GM12878 (cell line): ENCODE measurements around the gene PABPN1. TPM values are rescaled to one million over a fixed set of nuclear protein-coding genes. Genes with fewer than 3 reads are reported as not detected.

Experiments used
- ATAC-seq: fragments of 200-7000 bp; cut with Tn5 transposase; 3 replicates; pipeline ENCODE4 v1.9.1; 2020; ENCODE audit warnings: mild to moderate bottlenecking, moderate library complexity
- BruUV-seq: library from RNA; stranded (reverse); fragments of 400-500 nt; replicated peaks from 2 replicates; lab custom pipeline; 2021; lab: Mats Ljungman, UMichigan
- CTCF ChIA-PET: fragments of 300-600 bp; sonication (Branson Sonifier 250); formaldehyde crosslinking; extraction: SDS; loops from one replicate; lab custom pipeline; 2021; ENCODE audit warnings: inconsistent platforms; lab: Yijun Ruan, JAX
- POLR2A ChIA-PET: fragments of 350-600 bp; formaldehyde crosslinking; extraction: SDS; loops from one replicate; lab custom pipeline; 2021; ENCODE audit warnings: inconsistent platforms; lab: Charles Lee
- RAD21 ChIA-PET: fragments of 300-600 bp; sonication (Branson Sonifier 250); formaldehyde crosslinking; loops from one replicate; lab custom pipeline; 2023; ENCODE audit warnings: antibody characterized with exemption; ENCODE audit not compliant: unreplicated experiment; lab: Charles Lee
- SMC1A ChIA-PET: fragments of 300-600 bp; sonication (Branson Sonifier 250); formaldehyde crosslinking; loops from one replicate; lab custom pipeline; 2023; ENCODE audit not compliant: unreplicated experiment, uncharacterized antibody; lab: Charles Lee
- DNase-seq: peaks from one replicate; pipeline ENCODE4 v3.0.0-alpha.2; 2011; ENCODE audit warnings: low read depth, low spot score
- FAIRE-seq: peaks from 3 replicates; lab custom pipeline; 2011; peaks lifted over from hg19 to GRCh38; lab: Jason Lieb, UNC
- H2AFZ ChIP-seq: 2 replicates; pipeline ENCODE4 v1.6.0; 2011; ENCODE audit warnings: low read depth, low read length, control low read depth; ENCODE audit not compliant: control insufficient read depth
- H3K27ac ChIP-seq: 2 replicates; pipeline ENCODE4 v1.5.1; 2011; ENCODE audit warnings: control low read depth; ENCODE audit not compliant: control insufficient read depth, insufficient read depth
- H3K27me3 ChIP-seq, 2 experiments: replicated peaks in 1 of 2; 2 replicates each; pipeline versions ENCODE4 v1.6.0 to v1.6.1; 2011; ENCODE audit warnings: low read length in 1 of 2; ENCODE audit not compliant: control insufficient read depth in 2 of 2, insufficient read depth in 2 of 2
- H3K36me3 ChIP-seq, 2 experiments: 2 replicates each; pipeline ENCODE4 v1.5.1; 2011; ENCODE audit warnings: low read length in 1 of 2; ENCODE audit not compliant: control insufficient read depth in 2 of 2, insufficient read depth in 2 of 2
- H3K4me1 ChIP-seq: 2 replicates; pipeline ENCODE4 v1.6.1; 2011; ENCODE audit warnings: mild to moderate bottlenecking, low read length, moderate library complexity, mixed read lengths; ENCODE audit not compliant: control insufficient read depth, insufficient read depth
- H3K4me2 ChIP-seq: 2 replicates; pipeline ENCODE4 v1.6.0; 2011; ENCODE audit warnings: control low read depth; ENCODE audit not compliant: control insufficient read depth, insufficient read depth
- H3K4me3 ChIP-seq: fragments of 200-600 bp; sonication (generic); 2 replicates; pipeline ENCODE4 v1.5.1; 2016
- H3K79me2 ChIP-seq: 2 replicates; pipeline ENCODE4 v1.6.0; 2011; ENCODE audit warnings: low read length; ENCODE audit not compliant: control insufficient read depth, insufficient read depth
- H3K9ac ChIP-seq: 2 replicates; pipeline ENCODE4 v1.8.0; 2011; ENCODE audit warnings: low read length, control low read depth, mixed read lengths; ENCODE audit not compliant: control insufficient read depth, insufficient read depth
- H3K9me3 ChIP-seq: replicated peaks from 3 replicates; pipeline ENCODE4 v1.5.1; 2011; ENCODE audit warnings: mild to moderate bottlenecking, low read length; ENCODE audit not compliant: control insufficient read depth, insufficient read depth
- H4K20me1 ChIP-seq: 2 replicates; pipeline ENCODE4 v1.6.0; 2011; ENCODE audit not compliant: control insufficient read depth, insufficient read depth
- ATF7 ChIP-seq: fragments of 450-650 bp; IDR thresholded peaks from 2 replicates; pipeline ENCODE4 v1.6.1; 2016; ENCODE audit warnings: low read depth, mild to moderate bottlenecking
- BCLAF1 ChIP-seq: fragments of 450-650 bp; IDR thresholded peaks from 2 replicates; pipeline ENCODE4 v1.6.1; 2017; ENCODE audit warnings: antibody characterized with exemption, mild to moderate bottlenecking, moderate library complexity
- BMI1 ChIP-seq: fragments of 450-650 bp; IDR thresholded peaks from 2 replicates; pipeline ENCODE4 v1.6.1; 2016; ENCODE audit warnings: mild to moderate bottlenecking, moderate library complexity, borderline replicate concordance
- ELK1 ChIP-seq: IDR thresholded peaks from 2 replicates; pipeline ENCODE4 v1.6.1; 2012; ENCODE audit warnings: low read depth, low read length, improper control_type of control experiment
- ESRRA ChIP-seq: IDR thresholded peaks from 2 replicates; pipeline ENCODE4 v1.6.1; 2012; ENCODE audit warnings: mild to moderate bottlenecking, low read length, improper control_type of control experiment
- KAT2A ChIP-seq: conservative IDR thresholded peaks from 2 replicates; pipeline ENCODE4 v1.6.1; 2011; ENCODE audit warnings: low read depth, low read length; ENCODE audit not compliant: control insufficient read depth
- MAX ChIP-seq: IDR thresholded peaks from 2 replicates; pipeline ENCODE4 v1.6.1; 2012; ENCODE audit warnings: low read depth, low read length, improper control_type of control experiment
- MEF2B ChIP-seq: fragments of 450-650 bp; IDR thresholded peaks from 2 replicates; pipeline ENCODE4 v1.6.1; 2018; ENCODE audit warnings: mild to moderate bottlenecking, moderate library complexity; ENCODE audit not compliant: partially characterized antibody, poor library complexity, severe bottlenecking
- MYC ChIP-seq: IDR thresholded peaks from 2 replicates; pipeline ENCODE4 v1.6.1; 2011; ENCODE audit warnings: mild to moderate bottlenecking, low read length, moderate library complexity, inconsistent platforms; ENCODE audit not compliant: insufficient read depth, insufficient replicate concordance, insufficient read length, severe bottlenecking
- NFYA ChIP-seq: IDR thresholded peaks from 2 replicates; pipeline ENCODE4 v1.6.1; 2011; ENCODE audit warnings: low read depth, mild to moderate bottlenecking, low read length, improper control_type of control experiment, borderline replicate concordance
- PML ChIP-seq: IDR thresholded peaks from 2 replicates; pipeline ENCODE4 v1.6.1; 2012; ENCODE audit warnings: low read length, inconsistent platforms
- SIN3A ChIP-seq: IDR thresholded peaks from 2 replicates; pipeline ENCODE4 v1.6.1; 2012; ENCODE audit warnings: low read depth, low read length, improper control_type of control experiment
- SMAD1 ChIP-seq: fragments of 450-650 bp; IDR thresholded peaks from 2 replicates; pipeline ENCODE4 v1.6.1; 2018; ENCODE audit warnings: mild to moderate bottlenecking, low read depth; ENCODE audit not compliant: partially characterized antibody
- SUZ12 ChIP-seq: fragments of 200-600 bp; sonication (generic); IDR thresholded peaks from one replicate; pipeline ENCODE4 v1.6.1; 2018; ENCODE audit warnings: antibody characterized with exemption, mild to moderate bottlenecking; ENCODE audit not compliant: unreplicated experiment
- ZBTB33 ChIP-seq: fragments of 450-650 bp; IDR thresholded peaks from 2 replicates; pipeline ENCODE4 v1.6.1; 2017; ENCODE audit warnings: mild to moderate bottlenecking
- WGBS: methylation state at CpG from one replicate; pipeline ENCODE4 v1.1.6; 2016; ENCODE audit warnings: low lambda C conversion rate; ENCODE audit not compliant: insufficient replicate concordance, insufficient coverage; ENCODE audit errors: missing lambda C conversion rate; 5-methylcytosine and 5-hydroxymethylcytosine counted together
- in situ Hi-C: fragments of 300-500 bp; cut with MboI; formaldehyde crosslinking; loops from 9 replicates; pipeline ENCODE4 v1.14.3; 2018; ENCODE audit warnings: mixed read lengths
- intact Hi-C: fragments of 100-400 bp; cut with micrococcal nuclease; formaldehyde crosslinking; loops from one replicate; pipeline ENCODE4 v1.14.2; 2022; ENCODE audit not compliant: unreplicated experiment
- polyA plus RNA-seq, 11 experiments: library from polyadenylated mRNA; depleted of rRNA in 4 of 11; unstranded in 6 of 11; stranded (reverse) in 5 of 11; fragments of >200 nt; fragmentation: Nextera tagmentation in 4 of 11; fragmentation: Illumina TruSeq in 1 of 11; extraction: Ambion mirVana in 4 of 11; extraction: Trizol in 1 of 11; gene quantifications; 1 replicate in 1 of 11; 2 replicates in 10 of 11; pipeline versions ENCODE4 v1.2.1 to v1.2.3, GENCODE V29; 2011 to 2016; ENCODE audit warnings: inconsistent platforms in 2 of 11, missing spikeins in 2 of 11, low read depth in 1 of 11
- total RNA-seq, 4 experiments: library from RNA; depleted of rRNA in 3 of 4; stranded (reverse); fragments of >200 nt in 3 of 4; fragmentation: Illumina TruSeq in 1 of 4; extraction: Trizol in 1 of 4; gene quantifications; 2 replicates each; pipeline versions ENCODE4 v1.2.1 to v1.2.3, GENCODE V29; 2013 to 2021

The PABPN1 gene
- total and polyA plus RNA-seq, 10 of the 15 experiments (the other 5 are each of a cell fraction or from before 2014, with no cell fraction given), result 31.3 to 248 (median 103) TPM

GRCh38 chr14:23301288-23301968 lies 19.8 kb upstream of the PABPN1 start (continued):
- TF ChIP-seq SIN3A (peak; percentile 54), BCLAF1 (no peak), SMAD1 (no peak), BMI1 (no peak)

GRCh38 chr14:23301969-23302289 lies 19.3 kb upstream of the PABPN1 start:
- peak overlapping the region; percentile 92 for H2AFZ ChIP-seq
- H3K9me3 ChIP-seq, result no peaks in the 10 kb centered on the region
- in situ Hi-C loops (loop anchor here (10.0 to 25.0 kb wide), 2 partner anchors 810 to 1133 kb away; partner anchors contain the start of genes DCAF11 and NRL), intact Hi-C loops (loop anchor here (1.0 to 2.0 kb wide), 2 partner anchors 19 to 181 kb away; partner anchors contain the start of gene PABPN1)
- RAD21 ChIA-PET, result interaction anchor here (0.8 to 8.7 kb wide), 5 partner anchors 16 to 207 kb away, joined by 3 to 103 read pairs (median 4); partner anchors contain the start of genes ACIN1, C14orf119, HOMEZ and PABPN1
- CTCF ChIA-PET, result interaction anchor here (1.0 to 5.8 kb wide), 10 partner anchors 11 to 233 kb away, joined by 3 to 77 read pairs (median 6); partner anchors contain the start of genes HOMEZ and PABPN1
- H3K27me3 ChIP-seq, result no peaks in the 10 kb centered on the region
- H3K27ac ChIP-seq, result peak overlapping the region; percentile 84
- H3K36me3 ChIP-seq, result no peaks in the 10 kb centered on the region
- BruUV-seq, result no TSS peak
- DNase-seq (no peak), FAIRE-seq (no peak), ATAC-seq (peak; percentile 35)
- peaks cover 17% of the 10 kb centered on the region for H3K79me2 ChIP-seq
- WGBS, result under 1% methylated on average over 22 of the region's 25 CpGs
- POLR2A ChIA-PET, result interaction anchor here (1.5 to 5.7 kb wide), 3 partner anchors 16 to 20 kb away, joined by 3 to 98 read pairs (median 28); partner anchors contain the start of genes HOMEZ and PABPN1
- H3K9ac ChIP-seq, result peak overlapping the region; percentile 78
- peak overlapping the region; percentile 73 for H3K4me2 ChIP-seq
- SMC1A ChIA-PET, result interaction anchor here (0.8 to 7.1 kb wide), 4 partner anchors 9 to 19 kb away, joined by 3 to 48 read pairs (median 18); partner anchors contain the start of genes HOMEZ and PABPN1
- H3K4me1 ChIP-seq, result peaks cover 11% of the 10 kb centered on the region
- H4K20me1 ChIP-seq, result no peaks in the 10 kb centered on the region
- peak overlapping the region; percentile 67 for H3K4me3 ChIP-seq
- TF ChIP-seq ZBTB33 (no peak), ATF7 (no peak), MYC (no peak), KAT2A (no peak), MAX (no peak), ESRRA (no peak), PML (0 out of 2 replicates have a peak, but pooled peaks have one; percentile 30), NFYA (no peak), ELK1 (no peak), SUZ12 (no peak), MEF2B (no peak)
